Camera-type eye (tissue), 1 donor: ENCODE data around the gene POLH. TPM values are rescaled to one million over a fixed set of nuclear protein-coding genes. Genes with fewer than 3 reads are reported as not detected.

Experiments used
- total RNA-seq: library from RNA; depleted of rRNA; stranded (reverse); fragments of >200 nt; gene quantifications from one replicate; pipeline ENCODE4 v1.2.3, GENCODE V29; 2014

The POLH gene
- total RNA-seq, result 18.2 TPM

DNA sequence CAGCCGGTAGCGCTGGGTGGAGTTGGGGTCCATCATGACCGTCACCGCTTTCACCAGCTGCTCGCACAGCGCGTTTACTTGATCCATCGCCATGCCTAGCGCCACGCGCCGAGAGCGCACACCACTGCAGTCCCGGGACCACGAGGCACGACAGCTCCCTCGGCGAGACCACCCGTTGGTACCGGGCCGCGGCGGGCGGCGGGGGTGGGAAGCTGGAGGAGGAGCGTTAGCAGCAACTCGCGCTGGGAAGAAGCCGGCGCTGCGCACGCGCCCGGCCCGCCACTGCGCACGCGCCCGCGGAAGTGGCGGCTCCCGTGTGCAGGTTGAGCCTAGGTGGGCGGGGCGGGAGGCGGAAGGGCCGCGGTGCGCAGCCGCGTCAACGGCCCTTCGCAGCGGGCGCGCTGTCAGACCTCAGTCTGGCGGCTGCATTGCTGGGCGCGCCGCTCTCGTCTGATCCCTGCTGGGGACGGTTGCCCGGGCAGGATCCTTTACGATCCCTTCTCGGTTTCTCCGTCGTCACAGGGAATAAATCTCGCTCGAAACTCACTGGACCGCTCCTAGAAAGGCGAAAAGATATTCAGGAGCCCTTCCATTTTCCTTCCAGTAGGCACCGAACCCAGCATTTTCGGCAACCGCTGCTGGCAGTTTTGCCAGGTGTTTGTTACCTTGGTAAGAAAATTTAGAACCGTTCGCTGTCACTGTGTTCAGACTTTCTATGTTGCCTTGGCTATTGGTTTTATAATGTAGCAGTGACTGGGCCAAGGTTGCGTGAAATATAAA is at the start of gene POLH, which contains the start of gene XPO5:
POLH (plus strand) TSS at position 414 of the 780 bp plus-strand sequence. CDS start 6,135 bp downstream, outside the sequence.
XPO5 (minus strand) TSS at position 267 of the 780 bp plus-strand sequence; CDS start at position 93, 174 bp downstream.

DNA sequence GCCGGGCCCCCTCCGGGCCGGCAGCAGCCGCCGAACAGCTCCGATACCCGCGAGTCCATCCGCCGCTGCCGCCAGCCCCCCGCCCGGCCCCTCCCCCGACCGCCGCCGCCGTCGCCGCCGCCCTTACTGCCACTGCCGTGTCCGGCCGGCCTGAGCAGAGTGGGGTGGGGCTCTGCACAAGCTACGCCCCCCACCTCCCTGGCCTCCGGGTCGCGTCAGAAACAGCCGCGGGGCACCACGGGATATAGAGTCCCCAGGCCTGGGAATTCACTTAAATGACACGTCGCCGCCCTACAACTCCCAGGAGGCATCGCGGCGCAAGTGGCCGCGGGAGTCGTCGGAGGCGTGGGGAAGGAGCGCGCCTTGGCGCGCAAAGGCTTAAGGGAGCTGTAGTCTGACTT is 53.1 kb downstream of the POLH start, which contains the start of gene GTPBP2:
GTPBP2 (minus strand) TSS at position 161 of the 401 bp plus-strand sequence; CDS start at position 59, 102 bp downstream.

DNA sequence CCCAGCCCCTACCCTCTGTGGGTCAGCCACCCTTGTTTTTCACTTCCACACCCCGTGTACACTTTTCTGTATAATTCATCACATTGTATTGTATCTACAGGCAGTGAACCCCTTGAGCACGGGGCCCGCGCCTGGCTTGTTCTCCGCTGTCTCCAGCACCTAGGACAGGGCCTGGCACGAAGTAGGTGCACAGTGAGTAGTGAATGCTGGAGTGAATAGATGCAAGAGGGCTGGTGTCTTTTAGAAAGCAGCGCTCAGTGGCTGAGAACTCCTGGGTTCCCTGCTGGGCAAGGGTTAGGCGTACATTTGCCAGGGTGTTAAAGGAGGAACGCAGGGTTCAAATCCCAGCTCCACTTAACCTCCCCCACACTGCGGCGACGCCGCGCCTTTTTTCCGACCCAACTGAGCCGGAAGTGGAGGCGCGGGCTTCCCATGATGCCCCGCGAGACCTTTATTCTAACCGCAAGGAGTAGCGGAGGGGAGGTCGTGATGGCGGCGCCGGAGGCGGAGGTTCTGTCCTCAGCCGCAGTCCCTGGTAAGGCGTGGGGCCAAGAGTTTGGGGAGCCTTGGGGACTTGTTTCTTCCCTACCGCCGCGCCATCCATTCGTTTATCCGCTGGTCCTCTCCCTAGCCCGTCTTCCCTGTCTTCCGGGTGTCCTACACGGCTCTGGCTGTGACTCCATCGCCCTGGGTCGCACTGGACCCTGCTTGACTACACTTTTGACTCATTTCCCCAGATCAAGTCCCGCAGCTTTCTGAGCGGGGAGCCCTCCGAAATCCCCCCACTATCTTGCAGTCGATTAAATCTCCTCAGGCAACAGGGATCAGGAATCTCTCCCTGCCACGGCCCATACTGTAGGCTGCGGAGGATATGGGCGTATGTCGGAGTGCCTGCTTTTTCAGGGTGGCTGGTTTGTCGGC is 59.7 kb downstream of the POLH start, which contains the start of gene MAD2L1BP:
MAD2L1BP (plus strand) TSS at position 454 of the 921 bp plus-strand sequence; CDS start at position 490, 36 bp downstream.

DNA sequence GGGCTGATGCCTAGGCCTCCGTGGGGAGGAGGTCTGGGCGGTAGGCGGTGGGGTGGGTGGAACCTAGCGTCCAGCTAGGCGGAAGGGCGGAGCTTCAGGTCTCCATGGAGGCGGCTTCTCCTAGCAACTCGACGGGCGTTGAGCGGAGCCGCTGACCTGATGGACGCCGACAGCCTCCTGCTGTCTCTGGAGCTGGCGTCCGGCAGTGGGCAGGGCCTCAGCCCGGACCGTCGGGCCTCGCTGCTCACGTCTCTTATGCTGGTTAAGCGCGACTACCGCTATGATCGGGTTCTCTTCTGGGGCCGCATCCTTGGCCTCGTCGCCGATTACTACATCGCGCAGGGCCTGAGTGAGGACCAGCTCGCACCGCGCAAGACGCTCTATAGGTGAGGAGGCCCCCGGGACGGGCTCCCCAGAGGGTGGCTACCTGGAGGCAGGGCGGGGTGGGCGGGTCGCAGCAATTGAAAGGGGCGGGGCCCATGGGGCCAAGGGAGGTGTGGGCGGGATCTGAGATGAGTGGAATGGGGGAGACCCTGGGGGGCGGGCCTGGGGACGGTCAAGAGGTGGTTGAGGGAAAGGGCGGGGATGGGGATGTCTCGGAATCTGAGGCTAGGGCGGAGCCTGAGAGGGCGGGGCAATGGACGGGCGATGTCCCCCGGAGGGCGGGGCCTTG is 69.1 kb downstream of the POLH start, which contains the start of gene RSPH9:
RSPH9 (plus strand) TSS at position 97 of the 673 bp plus-strand sequence; CDS start at position 160, 63 bp downstream.

Other genes starting within 250 kb of the POLH start
- gene ZNF318, start 206.5 kb upstream of the POLH start, total RNA-seq, result 31.2 TPM
- gene ABCC10, start 148.6 kb upstream of the POLH start, total RNA-seq, result 18.3 TPM
- gene DLK2, start 120.6 kb upstream of the POLH start, total RNA-seq, result 2.6 TPM
- gene TJAP1, start 98.6 kb upstream of the POLH start, total RNA-seq, result 24.7 TPM
- 0.99 TPM for gene LRRC73, start 65.8 kb upstream of the POLH start, total RNA-seq
- gene YIPF3, start 59.3 kb upstream of the POLH start, total RNA-seq, result 118 TPM
- 34.3 TPM for gene POLR1C, start 59.1 kb upstream of the POLH start, total RNA-seq
- 31.7 TPM for gene XPO5, start 147 bp upstream of the POLH start, total RNA-seq
- 46.9 TPM for gene GTPBP2, start 53.1 kb downstream of the POLH start, total RNA-seq
- gene MAD2L1BP, start 59.7 kb downstream of the POLH start, total RNA-seq, result 37.4 TPM
- gene RSPH9, start 68.9 kb downstream of the POLH start, total RNA-seq, result 1.7 TPM
- gene MRPS18A, start 111.6 kb downstream of the POLH start, total RNA-seq, result 35.5 TPM
- 262 TPM for gene VEGFA, start 194.0 kb downstream of the POLH start, total RNA-seq